Stimulated activated CD4-positive, alpha-beta T cell treated with anti-CD3 and anti-CD28 coated beads, Interleukin-15, amount 100 ng/mL, for 48 hours (primary cell): ENCODE data around the gene POLG.

Experiments
- DNase-seq, 2 donors: peaks; one replicate each; pipeline ENCODE4 v3.0.0-alpha.2; 2020; ENCODE audit warnings: low read depth in 2 of 2

POLG gene

GRCh38 chr15:89326316-89326715 is 8.3 kb downstream of the POLG start:
- no peak for DNase-seq

- DNase-seq, result no peak
These were observed 9.4 kb downstream of the POLG start for GRCh38 chr15:89325039-89325803.

GRCh38 chr15:89323825-89324224 is 10.8 kb downstream of the POLG start:
- DNase-seq, result no peak

- DNase-seq, result no peak
These were observed 11.8 kb downstream of the POLG start for GRCh38 chr15:89322822-89323221.

GRCh38 chr15:89321521-89322410 is 12.9 kb downstream of the POLG start:
- no peak for DNase-seq

- DNase-seq, result no peak
These were observed 14.4 kb downstream of the POLG start for GRCh38 chr15:89320200-89320599.

- DNase-seq, result no peak
These were observed 14.9 kb downstream of the POLG start for GRCh38 chr15:89319678-89320077.

GRCh38 chr15:89317186-89317720 is 17.4 kb downstream of the POLG start:
- no peak for DNase-seq

GRCh38 chr15:89316504-89316903 is 18.1 kb downstream of the POLG start:
- no peak for DNase-seq

- DNase-seq, result no peak
These were observed 19.2 kb downstream of the POLG start for GRCh38 chr15:89315375-89315929.

- no peak for DNase-seq
These were observed 24.6 kb downstream of the POLG start for GRCh38 chr15:89309993-89310392.

- DNase-seq, result no peak
These were observed 26.4 kb downstream of the POLG start for GRCh38 chr15:89308236-89308635.

- no peak for DNase-seq
These were observed 26.8 kb downstream of the POLG start for GRCh38 chr15:89307791-89308190.

- DNase-seq, result no peak
These were observed 27.5 kb downstream of the POLG start for GRCh38 chr15:89307046-89307587.

- DNase-seq, result no peak
These were observed 29.2 kb downstream of the POLG start for GRCh38 chr15:89305395-89305794.

GRCh38 chr15:89303986-89304385 is 30.6 kb downstream of the POLG start:
- no peak for DNase-seq

GRCh38 chr15:89301304-89302089 is 33.1 kb downstream of the POLG start:
- no peak for DNase-seq

- no peak for DNase-seq
These were observed 34.7 kb downstream of the POLG start for GRCh38 chr15:89299896-89300295.

GRCh38 chr15:89293012-89293411 is 41.6 kb downstream of the POLG start:
- no peak for DNase-seq

GRCh38 chr15:89291934-89292438 is 42.6 kb downstream of the POLG start:
- DNase-seq, result no peak

GRCh38 chr15:89283201-89283600 is 51.4 kb downstream of the POLG start:
- DNase-seq, result no peak
